Renal pelvis (tissue), 4 donors: ENCODE results near the gene GLCCI1. TPM values are rescaled to one million over a fixed set of nuclear protein-coding genes. Genes with fewer than 3 reads are reported as not detected.
"Not testable (repeated sequence)": the region's sequence is repeated elsewhere in the genome, so short reads cannot be mapped to it uniquely, and the experiment has no call there.

Experiments
- DNase-seq: peaks from one replicate; pipeline ENCODE4 v3.0.0-alpha.2; 2013
- polyA plus RNA-seq, 3 donors: library from polyadenylated mRNA; unstranded; fragments of 120-200 nt; gene quantifications; one replicate each; pipeline ENCODE4 v1.2.1, GENCODE V29; 2013; ENCODE audit not compliant: insufficient read length in 3 of 3

Gene GLCCI1
- polyA plus RNA-seq, 3 donors = 26.0 to 40.4 (median 32.8) TPM

DNA sequence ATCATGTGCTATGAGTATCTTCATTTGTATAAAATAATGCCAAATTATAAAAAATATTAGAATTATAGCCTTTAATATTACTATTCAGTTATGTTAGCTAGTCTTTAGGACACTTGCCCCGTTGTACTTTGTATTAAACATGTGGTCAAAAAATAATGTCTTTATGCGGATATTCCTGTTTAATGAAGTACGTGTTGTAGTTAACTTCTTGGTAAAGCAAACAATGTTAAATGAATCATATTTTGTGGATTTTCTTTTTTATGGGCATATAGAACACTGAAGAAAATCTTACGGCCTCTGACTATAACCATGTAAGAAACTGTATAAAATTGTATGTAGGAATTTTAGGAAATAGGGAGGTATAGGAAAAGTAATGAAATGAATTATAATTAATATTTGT is 14.3 kb downstream of the GLCCI1 start:
- no peak for DNase-seq

DNA sequence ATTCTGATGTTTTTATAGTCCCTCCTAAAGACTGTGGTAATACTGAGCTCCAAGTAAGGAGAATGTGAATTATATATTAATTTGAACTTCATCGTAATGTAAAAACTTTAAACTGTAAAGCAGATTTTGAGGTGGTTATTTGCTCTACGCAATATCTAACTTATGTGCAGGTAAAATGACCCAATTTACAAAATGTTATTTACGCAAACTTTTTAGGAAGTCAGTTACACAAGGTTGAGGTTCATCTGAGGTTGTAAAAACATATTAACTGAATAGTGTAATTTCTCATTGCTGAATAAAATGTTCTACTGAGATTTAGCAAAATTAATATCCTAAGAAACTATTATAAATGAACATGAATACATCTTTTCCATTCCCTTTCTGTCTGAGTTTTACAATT is 15.8 kb downstream of the GLCCI1 start:
- DNase-seq = no peak

DNA sequence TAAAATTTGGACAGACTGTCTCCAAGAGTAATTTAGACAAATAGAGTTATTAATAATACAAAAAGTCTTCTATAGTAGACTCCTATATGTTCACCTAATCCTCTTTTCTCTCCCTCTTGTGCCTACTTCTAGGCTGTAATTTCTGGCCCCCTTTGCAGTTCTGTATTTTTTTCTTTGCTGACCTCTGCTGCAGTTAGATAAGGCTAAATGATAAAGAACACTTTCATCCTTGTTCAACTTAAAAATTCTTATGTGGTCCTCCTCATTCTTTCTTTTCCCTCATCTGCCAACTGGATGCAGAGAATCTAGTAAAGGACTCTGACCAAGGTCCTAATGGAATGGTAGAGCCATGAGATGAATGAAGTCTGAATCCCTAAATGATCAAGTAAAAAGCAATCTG is 20.1 kb downstream of the GLCCI1 start:
- DNase-seq = no peak

DNA sequence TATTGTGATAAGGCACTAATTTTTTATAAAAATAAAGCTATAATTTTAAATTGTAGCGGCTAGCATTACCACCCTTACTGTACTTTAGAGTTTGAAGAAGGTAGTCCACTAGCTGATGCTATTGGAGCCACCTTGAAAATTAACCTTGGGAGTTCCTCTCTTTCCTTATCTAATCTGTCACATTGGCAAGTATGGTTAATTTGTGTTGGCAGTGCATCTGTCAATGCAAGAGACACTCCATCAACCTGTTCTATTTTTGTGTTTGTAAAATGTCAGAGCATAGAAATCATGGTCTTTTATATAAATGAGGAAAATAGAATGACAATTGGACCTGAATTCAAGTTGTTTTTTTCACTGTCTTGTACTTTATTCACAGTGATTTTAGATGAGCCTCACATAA is 20.5 kb downstream of the GLCCI1 start:
- DNase-seq = no peak

DNA sequence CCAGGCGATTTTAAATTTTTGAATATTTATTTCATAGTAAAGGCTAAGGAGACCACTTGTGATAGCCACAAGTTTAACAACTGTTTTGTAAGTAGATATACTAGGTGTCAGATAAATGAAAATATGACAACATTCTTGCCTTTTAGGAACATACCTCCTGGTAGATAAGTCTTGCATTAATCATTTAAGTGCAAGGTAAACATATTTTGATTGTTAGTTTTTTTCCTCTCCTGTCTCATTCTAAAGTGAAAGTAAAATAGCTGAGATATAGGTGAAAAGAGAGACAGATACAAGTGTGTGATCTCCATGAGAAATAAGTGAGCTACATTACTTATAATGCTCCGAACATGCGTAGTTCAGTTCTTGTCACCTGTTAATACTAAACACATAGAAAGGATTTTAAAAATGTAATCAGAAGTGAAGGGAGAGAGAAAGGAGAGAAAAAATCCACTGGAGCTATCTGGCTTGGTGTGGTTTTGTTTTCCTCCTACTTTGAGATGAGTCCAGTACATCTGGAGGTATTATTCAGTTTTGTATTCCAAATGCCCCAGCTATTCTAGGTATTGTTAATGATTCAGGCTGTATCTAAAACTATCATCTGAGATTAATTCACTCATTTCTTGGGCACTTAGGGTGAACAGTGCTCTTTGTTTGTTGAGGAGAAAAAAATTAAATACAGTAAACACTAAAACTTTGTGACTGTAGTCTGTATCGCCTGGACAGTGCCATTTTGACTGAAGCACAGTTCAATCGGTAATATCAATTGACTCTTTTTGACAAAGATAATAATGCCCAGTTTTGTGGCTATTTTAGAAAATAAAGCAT is 21.2 kb downstream of the GLCCI1 start:
- DNase-seq = no peak

DNA sequence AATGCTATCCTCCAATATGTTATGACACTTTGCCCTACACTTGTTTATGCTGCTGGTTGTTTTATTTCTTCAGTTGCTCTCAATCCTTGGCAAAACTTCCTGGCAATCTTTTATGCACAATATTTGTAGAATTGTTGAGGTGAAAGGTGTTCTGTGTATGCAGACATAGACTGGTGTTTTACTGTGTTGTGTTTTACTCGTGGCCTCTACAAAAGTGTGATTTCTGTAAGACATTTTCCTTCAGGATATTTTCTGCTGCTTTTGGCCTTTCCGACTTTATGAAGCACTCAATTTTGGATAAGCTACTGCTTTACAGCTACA is 21.8 kb downstream of the GLCCI1 start:
- DNase-seq = no peak

DNA sequence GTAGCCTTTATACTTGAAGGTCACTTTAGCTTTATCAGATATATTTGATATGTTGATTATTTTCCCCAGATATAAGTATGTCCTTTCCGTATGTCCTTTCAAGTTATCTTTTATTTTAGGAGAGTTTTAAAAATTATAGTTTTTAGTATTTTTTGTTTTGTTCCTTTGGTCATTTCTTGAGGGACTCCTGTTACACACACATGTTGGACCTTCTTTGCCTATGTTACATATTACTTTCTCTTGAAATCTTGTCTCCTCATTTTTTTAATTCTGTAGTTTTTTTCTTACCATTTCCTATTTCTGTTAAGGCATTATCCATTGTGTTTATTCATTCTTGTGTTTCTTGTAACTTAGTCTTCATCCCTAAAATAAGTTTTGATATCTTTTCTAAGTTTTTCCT is 23.9 kb downstream of the GLCCI1 start:
- DNase-seq = no peak

DNA sequence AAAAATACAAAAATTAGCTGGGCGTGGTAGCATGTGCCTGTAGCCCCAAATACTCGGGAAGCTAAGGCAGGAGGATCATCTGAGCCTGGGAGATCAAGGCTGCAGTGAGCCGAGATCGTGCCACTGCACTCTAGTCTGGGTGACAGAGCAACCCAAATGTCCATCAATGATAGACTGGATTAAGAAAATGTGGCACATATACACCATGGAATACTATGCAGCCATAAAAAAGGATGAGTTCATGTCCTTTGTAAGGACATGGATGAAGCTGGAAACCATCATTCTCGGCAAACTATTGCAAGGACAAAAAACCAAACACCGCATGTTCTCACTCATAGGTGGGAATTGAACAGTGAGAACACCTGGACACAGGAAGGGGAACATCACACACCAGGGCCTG is 26.8 kb downstream of the GLCCI1 start:
- DNase-seq = not testable (repeated sequence)

GRCh38 chr7:7996568-7996967 is 28.0 kb downstream of the GLCCI1 start:
- peak; percentile 38 for DNase-seq

DNA sequence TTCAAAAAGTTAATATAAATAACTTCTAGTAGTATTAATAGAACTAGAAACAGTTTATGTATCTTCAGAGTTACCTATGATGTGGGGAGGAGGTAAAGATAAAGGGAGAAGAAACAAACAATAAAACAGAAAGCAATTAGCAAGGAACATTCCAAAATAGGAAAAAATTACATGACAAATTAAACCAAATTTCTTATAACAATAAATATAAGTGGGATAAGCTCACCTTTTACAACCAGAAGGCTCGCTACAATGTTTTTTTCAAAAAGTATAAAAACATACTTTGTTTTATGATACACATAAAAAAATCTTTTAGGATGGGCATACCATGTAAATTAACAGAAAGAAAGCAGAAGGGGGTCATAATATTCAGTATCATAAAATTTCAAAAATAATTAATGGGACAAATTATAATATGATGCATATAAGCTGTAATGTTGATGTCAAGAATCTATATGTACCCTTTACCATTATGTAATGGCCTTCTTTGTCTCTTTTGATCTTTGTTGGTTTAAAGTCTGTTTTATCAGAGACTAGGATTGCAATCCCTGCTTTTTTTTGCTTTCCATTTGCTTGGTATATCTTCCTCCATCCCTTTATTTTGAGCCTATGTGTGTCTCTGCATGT is 31.8 kb downstream of the GLCCI1 start:
- DNase-seq = no peak

DNA sequence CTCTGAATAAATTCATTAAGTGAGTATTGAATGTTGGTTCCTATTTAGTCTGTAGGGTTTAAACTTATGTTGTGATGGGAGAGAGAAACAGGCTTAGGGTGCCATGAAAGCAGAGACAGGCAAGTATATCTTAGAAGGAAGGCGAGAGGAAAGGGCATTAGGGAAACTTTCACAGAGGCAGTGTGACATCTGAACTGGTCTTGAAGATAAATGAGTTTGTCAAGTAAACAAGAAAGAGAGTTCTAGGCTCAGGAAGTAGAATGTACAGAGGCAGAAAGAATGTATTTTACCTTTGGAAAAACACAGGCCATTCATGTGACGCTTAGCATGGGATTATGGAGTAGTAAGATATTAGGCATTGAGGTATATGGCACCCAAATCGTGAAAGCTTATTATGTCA is 34.5 kb downstream of the GLCCI1 start:
- DNase-seq = no peak

DNA sequence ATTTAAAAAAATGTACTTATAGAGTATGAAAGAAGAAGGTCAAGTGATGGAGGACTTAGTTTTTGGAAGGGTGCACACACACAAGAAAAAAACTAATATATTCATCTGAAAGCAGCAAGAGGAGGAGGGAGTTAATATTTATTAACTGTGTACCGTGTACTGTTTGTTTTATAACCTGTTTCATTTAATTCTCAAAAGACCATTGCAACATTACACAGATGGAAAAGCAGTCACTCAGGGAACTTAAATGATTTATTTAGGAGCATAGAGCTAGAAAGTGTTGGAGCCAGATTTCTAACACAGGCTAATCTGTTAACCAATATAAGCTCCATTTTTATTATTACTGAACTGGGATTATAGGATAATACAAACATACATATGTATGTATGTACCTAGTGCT is 36.7 kb downstream of the GLCCI1 start:
- DNase-seq = no peak

DNA sequence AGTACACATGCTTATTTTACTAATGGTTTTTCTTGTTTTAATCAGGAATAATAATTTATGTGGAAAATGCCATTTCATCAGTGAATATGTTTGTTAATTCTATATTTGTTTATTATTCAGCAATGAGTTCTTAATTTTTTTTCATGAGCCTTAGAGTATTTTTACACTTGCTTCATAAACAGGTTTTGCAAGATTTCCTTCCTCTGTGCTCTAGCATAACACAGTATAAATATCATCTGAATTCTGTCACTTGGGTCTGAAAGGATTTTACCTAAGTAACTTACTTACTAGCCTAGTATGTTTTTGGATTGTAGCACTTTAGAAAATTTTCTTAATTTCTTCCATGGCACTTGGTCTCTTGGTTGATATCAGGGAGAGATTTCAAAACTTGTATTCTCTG is 45.8 kb downstream of the GLCCI1 start:
- DNase-seq = no peak

GRCh38 chr7:8015100-8015745 is 46.6 kb downstream of the GLCCI1 start:
- no peak for DNase-seq

DNA sequence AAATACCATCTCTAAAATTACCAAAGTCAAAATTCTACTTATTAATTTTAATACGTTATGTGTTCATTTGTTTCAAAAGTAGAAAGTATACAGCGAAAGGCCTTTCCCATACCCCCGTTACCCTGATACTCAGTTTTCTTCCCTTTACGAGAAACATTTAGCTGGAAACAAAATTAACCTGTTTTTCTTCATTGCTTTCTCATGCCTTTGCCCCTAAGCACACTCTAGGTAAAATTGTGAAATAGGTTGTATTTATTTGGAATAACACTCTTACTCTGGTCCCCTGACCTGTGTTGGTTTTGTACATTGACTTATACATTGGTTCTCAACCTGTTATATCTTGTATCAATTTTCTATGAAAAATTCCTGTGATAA is 47.1 kb downstream of the GLCCI1 start:
- no peak for DNase-seq

DNA sequence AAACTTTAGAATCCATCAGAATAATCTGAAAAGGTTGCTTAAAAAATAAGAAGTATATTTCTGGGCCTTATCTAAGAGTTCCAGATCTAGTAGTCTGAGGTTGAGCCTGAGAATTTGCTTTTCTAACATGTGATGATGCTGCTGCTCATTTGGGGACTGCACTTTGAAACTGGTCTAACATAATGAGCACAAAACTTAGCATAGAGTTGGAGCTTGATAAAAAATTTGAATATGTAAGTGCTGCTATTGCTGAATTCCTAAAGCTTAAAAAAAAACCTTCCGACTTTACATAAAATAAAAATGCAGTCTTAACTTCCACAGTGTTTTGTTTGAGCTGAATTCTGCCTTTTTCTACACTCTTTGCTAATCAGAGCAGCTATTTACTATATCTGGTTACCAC is 48.8 kb downstream of the GLCCI1 start:
- no peak for DNase-seq

DNA sequence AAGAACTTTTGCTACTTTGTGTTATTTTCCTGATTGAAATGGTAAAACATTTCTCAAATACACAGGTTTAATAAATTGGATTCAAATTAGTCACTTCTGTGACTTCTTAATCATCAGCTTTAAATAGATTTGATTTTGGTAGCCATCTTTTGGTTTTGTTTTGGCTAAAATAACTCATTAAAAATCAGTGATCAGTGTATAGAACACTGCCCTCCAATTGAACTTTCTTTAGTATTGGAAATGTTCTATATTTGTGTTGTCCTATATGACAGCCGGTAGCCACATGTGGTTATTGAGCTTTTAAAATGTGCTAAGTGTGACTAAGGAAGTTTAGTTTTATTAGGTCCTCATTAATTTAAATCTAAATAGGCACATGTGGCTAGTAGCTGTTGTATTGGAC is 50.4 kb downstream of the GLCCI1 start:
- DNase-seq = no peak

GRCh38 chr7:8022628-8023027 is 54.0 kb downstream of the GLCCI1 start:
- no peak for DNase-seq

GRCh38 chr7:8035192-8035591 is 66.6 kb downstream of the GLCCI1 start:
- DNase-seq = no peak

GRCh38 chr7:8035647-8036518 is 67.3 kb downstream of the GLCCI1 start:
- no peak for DNase-seq

DNA sequence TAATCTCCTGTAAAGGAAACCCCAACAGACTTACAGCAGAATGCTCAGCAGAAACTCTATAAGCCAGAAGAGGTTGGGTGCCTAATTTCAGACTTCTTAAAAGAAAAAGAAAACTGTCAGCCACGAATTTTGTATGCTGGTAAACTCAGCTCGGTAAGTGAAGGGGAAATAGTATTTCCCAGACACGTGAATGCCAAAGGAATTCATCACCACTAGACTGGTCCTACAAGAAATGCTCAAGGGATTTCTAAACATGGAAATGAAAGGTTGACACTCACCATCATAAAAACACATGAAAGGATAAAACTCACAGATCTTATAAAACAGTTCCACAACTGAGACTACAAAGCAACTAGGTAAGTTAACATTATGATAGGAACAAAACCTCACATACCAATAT is 68.6 kb downstream of the GLCCI1 start:
- no peak for DNase-seq

GRCh38 chr7:8040768-8041369 is 72.3 kb downstream of the GLCCI1 start:
- no peak for DNase-seq
